Endodermal cell (in vitro differentiated cells): Measurements from ENCODE around the gene METTL27. TPM values are rescaled to one million over a fixed set of nuclear protein-coding genes. Genes with fewer than 3 reads are reported as not detected.
"Not testable (repeated sequence)": the region's sequence is repeated elsewhere in the genome, so short reads cannot be mapped to it uniquely, and the experiment has no call there.

ENCODE experiments used
- DNase-seq: peaks from one replicate; pipeline ENCODE4 v3.0.0-alpha.2; 2017
- H3K27ac ChIP-seq: 2 replicates; pipeline ENCODE4 v1.5.1; 2013; ENCODE audit warnings: mild to moderate bottlenecking, low read depth, low read length, moderate library complexity
- H3K27me3 ChIP-seq: 2 replicates; pipeline ENCODE4 v1.6.1; 2013; ENCODE audit warnings: mild to moderate bottlenecking, low read length, moderate library complexity; ENCODE audit not compliant: insufficient read depth, control insufficient read depth, poor library complexity, severe bottlenecking
- H3K36me3 ChIP-seq: 2 replicates; pipeline ENCODE4 v1.7.0; 2013; ENCODE audit warnings: mild to moderate bottlenecking, low read length, moderate library complexity; ENCODE audit not compliant: control insufficient read depth, insufficient read depth
- H3K4me1 ChIP-seq: one replicate; pipeline ENCODE4 v1.7.0; 2013; ENCODE audit warnings: low read length; ENCODE audit not compliant: control insufficient read depth, insufficient read depth
- H3K4me3 ChIP-seq: 2 replicates; pipeline ENCODE4 v1.5.1; 2013; ENCODE audit warnings: mild to moderate bottlenecking, low read length, moderate library complexity
- H3K9ac ChIP-seq: 2 replicates; pipeline ENCODE4 v1.6.1; 2013; ENCODE audit warnings: mild to moderate bottlenecking, low read length, moderate library complexity; ENCODE audit not compliant: poor library complexity, severe bottlenecking; ENCODE audit errors: extremely low read depth
- H3K9me3 ChIP-seq: 2 replicates; pipeline ENCODE4 v1.6.1; 2013; ENCODE audit warnings: mild to moderate bottlenecking, low read length, moderate library complexity; ENCODE audit not compliant: control insufficient read depth
- H3K27ac Mint-ChIP-seq: 2 replicates; pipeline ENCODE4 v1.8.0; 2020; ENCODE audit warnings: mixed read lengths
- H3K27me3 Mint-ChIP-seq: 2 replicates; pipeline ENCODE4 v1.8.0; 2021; ENCODE audit warnings: mild to moderate bottlenecking, mixed read lengths; ENCODE audit not compliant: insufficient read depth
- H3K36me3 Mint-ChIP-seq: 2 replicates; pipeline ENCODE4 v1.8.0; 2020; ENCODE audit warnings: low read depth, mixed read lengths
- H3K4me1 Mint-ChIP-seq: 2 replicates; pipeline ENCODE4 v1.8.0; 2020; ENCODE audit warnings: mixed read lengths
- H3K4me3 Mint-ChIP-seq: 2 replicates; pipeline ENCODE4 v1.8.0; 2020; ENCODE audit warnings: mild to moderate bottlenecking, moderate library complexity, mixed read lengths
- H3K9me3 Mint-ChIP-seq: 2 replicates; pipeline ENCODE4 v1.8.0; 2020; ENCODE audit warnings: mild to moderate bottlenecking, mixed read lengths
- WGBS, 2 experiments: methylation state at CpG; one replicate each; pipeline versions ENCODE4 v1.1.5 to v1.1.7; 2013; ENCODE audit warnings: missing lambda C conversion rate in 2 of 2, mixed read lengths in 1 of 2; ENCODE audit not compliant: insufficient coverage in 1 of 2, insufficient read length in 1 of 2; 5-methylcytosine and 5-hydroxymethylcytosine counted together
- total RNA-seq, 2 donors: library from RNA; stranded (reverse); fragmentation: NEBNext Ultra II Directional in 1 of 2; extraction: Animal tissue kit (Norgen Biotek cat#: 25700) in 1 of 2; gene quantifications; 2 replicates in 1 of 2; 3 replicates in 1 of 2; pipeline ENCODE4 v1.2.1, GENCODE V29; 2021
- TF ChIP-seq, protein P1 (sequence below): fragments of 200-600 bp; sonication (generic); conservative IDR thresholded peaks from 2 replicates; pipeline ENCODE4 v1.5.0; 2021; ENCODE audit warnings: antibody characterized with exemption, mild to moderate bottlenecking

Gene METTL27
- total RNA-seq, 2 donors from 2014 or later = 20.9 to 22.2 TPM

DNA sequence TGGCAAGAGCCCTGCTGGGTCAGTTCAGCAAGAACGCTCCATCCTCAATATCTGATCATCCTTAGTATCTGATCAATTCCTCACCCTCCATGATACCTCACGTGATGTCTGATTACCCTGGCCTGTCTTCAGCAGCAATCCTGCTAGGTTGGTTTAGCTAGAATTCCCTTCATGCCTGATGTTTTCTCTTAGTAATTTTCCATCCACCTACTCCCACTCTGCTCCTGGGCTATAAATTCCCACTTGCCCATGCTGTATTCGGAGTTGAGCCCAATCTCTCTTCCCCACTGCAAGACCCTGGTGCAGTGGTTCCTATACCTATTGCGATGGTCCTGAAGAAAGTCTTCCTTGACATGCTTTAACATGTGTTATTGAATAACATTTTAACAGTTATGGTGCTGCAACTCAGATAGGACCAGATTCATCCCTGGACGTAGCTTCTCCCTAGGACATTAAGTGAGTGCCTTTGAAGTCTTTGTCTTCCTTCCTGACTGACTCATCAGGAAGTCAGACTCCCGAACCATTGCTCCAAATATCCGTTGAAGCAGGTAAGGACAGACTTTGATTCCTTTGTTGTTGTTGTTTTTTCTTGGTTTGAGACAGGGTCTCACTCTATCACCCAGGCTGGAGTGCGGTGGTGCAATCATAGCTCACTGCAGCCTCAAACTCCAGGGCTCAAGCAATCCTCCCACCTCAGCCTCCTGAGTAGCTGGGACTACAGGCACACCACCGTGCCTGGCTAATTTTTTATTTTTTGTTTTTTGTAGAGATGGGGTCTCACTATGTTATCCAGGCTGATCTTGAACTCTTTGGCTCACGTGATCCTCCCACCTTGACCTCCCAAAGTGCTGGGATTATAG, 42.8 kb downstream of the METTL27 start:
- no peaks in the 10 kb centered on the region for H3K27me3 ChIP-seq
- peaks cover 14% of the 10 kb centered on the region for H3K9me3 Mint-ChIP-seq
- H3K36me3 ChIP-seq = no peaks in the 10 kb centered on the region
- H3K4me1 Mint-ChIP-seq = peaks cover 8% of the 10 kb centered on the region
- H3K27ac Mint-ChIP-seq = no peak overlapping the region
- no peaks in the 10 kb centered on the region for H3K4me1 ChIP-seq
- no peaks in the 10 kb centered on the region for H3K36me3 Mint-ChIP-seq
- no peak overlapping the region for H3K27ac ChIP-seq
- WGBS, 2 experiments = 62 to 68% methylated on average over 8 to 10 of the region's 10 CpGs
- TF ChIP-seq, protein P1, sequence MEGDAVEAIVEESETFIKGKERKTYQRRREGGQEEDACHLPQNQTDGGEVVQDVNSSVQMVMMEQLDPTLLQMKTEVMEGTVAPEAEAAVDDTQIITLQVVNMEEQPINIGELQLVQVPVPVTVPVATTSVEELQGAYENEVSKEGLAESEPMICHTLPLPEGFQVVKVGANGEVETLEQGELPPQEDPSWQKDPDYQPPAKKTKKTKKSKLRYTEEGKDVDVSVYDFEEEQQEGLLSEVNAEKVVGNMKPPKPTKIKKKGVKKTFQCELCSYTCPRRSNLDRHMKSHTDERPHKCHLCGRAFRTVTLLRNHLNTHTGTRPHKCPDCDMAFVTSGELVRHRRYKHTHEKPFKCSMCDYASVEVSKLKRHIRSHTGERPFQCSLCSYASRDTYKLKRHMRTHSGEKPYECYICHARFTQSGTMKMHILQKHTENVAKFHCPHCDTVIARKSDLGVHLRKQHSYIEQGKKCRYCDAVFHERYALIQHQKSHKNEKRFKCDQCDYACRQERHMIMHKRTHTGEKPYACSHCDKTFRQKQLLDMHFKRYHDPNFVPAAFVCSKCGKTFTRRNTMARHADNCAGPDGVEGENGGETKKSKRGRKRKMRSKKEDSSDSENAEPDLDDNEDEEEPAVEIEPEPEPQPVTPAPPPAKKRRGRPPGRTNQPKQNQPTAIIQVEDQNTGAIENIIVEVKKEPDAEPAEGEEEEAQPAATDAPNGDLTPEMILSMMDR = no peak
- H3K9me3 ChIP-seq = no peaks in the 10 kb centered on the region
- H3K4me3 Mint-ChIP-seq = no peak overlapping the region
- H3K4me3 ChIP-seq = no peak overlapping the region
- peaks cover 2% of the 10 kb centered on the region for H3K27me3 Mint-ChIP-seq
- no peak for DNase-seq
- H3K9ac ChIP-seq = no peak overlapping the region

DNA sequence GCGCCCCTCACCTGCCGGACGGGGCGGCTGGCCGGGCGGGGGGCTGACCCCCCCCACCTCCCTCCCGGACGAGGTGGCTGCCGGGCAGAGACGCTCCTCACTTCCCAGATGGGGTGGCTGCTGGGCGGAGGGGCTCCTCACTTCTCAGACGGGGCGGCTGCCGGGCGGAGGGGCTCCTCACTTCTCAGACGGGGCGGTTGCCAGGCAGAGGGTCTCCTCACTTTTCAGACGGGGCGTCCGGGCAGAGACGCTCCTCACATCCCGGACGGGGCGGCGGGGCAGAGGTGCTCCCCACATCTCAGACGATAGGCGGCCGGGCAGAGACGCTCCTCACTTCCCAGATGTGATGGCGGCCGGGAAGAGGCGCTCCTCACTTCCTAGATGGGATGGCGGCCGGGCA, 45.1 kb downstream of the METTL27 start:
- peaks cover 14% of the 10 kb centered on the region for H3K9me3 Mint-ChIP-seq
- WGBS, 2 experiments = 96% methylated on average over 9 of the region's 34 CpGs; no CpG with 5 or more reads in 1 of the 2 experiments
- not testable (repeated sequence) for H3K4me1 ChIP-seq, H3K4me3 ChIP-seq, H3K27me3 ChIP-seq, DNase-seq, H3K27me3 Mint-ChIP-seq, H3K27ac ChIP-seq, H3K36me3 Mint-ChIP-seq, H3K27ac Mint-ChIP-seq, H3K9me3 ChIP-seq, H3K36me3 ChIP-seq, H3K9ac ChIP-seq, H3K4me3 Mint-ChIP-seq
- peaks cover 15% of the 10 kb centered on the region for H3K4me1 Mint-ChIP-seq

DNA sequence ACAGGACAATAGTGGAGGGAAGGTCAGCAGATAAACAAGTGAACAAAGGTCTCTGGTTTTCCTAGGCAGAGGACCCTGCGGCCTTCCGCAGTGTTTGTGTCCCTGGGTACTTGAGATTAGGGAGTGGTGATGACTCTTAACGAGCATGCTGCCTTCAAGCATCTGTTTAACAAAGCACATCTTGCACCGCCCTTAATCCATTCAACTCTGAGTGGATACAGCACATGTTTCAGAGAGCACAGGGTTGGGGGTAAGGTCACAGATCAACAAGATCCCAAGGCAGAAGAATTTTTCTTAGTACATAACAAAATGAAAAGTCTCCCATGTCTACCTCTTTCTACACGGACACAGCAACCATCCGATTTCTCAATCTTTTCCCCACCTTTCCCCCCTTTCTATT, 45.7 kb downstream of the METTL27 start:
- H3K9me3 ChIP-seq, DNase-seq, H3K27me3 Mint-ChIP-seq, H3K27ac Mint-ChIP-seq, H3K36me3 ChIP-seq, H3K27ac ChIP-seq, H3K4me1 ChIP-seq, H3K36me3 Mint-ChIP-seq, H3K9ac ChIP-seq, H3K4me3 ChIP-seq, H3K4me3 Mint-ChIP-seq: not testable (repeated sequence)
- H3K27me3 ChIP-seq = peaks cover 11% of the 10 kb centered on the region
- 80 to 83% methylated on average over 1 of the region's 6 CpGs for WGBS, 2 experiments
- Mint-ChIP-seq H3K4me1 (peaks cover 15% of the 10 kb centered on the region), H3K9me3 (peaks cover 14% of the 10 kb centered on the region)

DNA sequence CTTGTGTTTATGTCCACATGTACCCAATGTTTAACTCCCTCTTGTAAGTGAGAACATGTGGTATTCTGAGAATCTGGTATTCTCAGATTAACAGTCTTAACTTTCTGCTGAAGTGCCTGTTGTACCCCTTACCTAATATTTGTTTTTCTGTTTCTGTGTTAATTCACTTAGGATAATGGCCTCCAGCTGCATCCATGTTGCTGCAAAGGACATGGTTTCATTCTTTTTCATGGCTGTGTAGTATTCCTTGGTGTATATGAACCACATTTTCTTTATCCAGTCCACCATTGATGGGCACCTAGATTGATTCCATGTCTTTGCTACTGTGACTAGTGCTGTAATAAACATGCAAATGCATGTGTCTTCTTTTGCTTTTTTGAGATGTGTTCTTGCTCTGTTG, 47.1 kb downstream of the METTL27 start:
- H3K4me3 ChIP-seq, H3K27ac Mint-ChIP-seq, DNase-seq, H3K36me3 Mint-ChIP-seq, H3K27me3 Mint-ChIP-seq, H3K4me3 Mint-ChIP-seq, H3K9ac ChIP-seq, H3K9me3 ChIP-seq, H3K4me1 ChIP-seq, H3K36me3 ChIP-seq, H3K27ac ChIP-seq: not testable (repeated sequence)
- peaks cover 19% of the 10 kb centered on the region for H3K9me3 Mint-ChIP-seq
- peaks cover 15% of the 10 kb centered on the region for H3K4me1 Mint-ChIP-seq
- H3K27me3 ChIP-seq = peaks cover 11% of the 10 kb centered on the region

DNA sequence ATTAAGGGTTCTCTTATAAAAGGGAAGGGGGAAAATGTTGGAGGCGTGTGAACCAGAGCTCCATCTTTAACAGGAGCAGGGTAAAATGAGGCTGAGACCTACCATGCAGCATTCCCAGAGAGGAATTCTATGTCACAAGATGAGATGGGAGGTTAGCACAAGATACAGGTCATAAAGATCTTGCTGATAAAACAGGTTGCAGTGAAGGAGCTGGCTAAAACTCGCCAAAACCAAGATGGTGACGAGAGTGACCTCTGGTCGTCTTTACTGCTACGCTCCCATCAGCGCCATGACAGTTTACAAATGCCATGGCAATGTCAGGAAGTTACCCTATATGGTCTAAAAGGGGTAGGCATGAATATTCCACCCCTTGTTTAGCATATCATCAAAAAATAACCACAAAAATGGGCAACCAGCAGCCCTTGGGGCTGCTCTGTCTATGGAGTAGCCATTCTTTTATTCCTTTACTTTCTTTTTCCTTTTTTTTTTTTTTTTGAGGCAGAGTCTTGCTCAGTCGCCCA, 51.1 kb downstream of the METTL27 start:
- not testable (repeated sequence) for H3K9ac ChIP-seq, H3K4me3 ChIP-seq, DNase-seq, H3K4me3 Mint-ChIP-seq, H3K27me3 Mint-ChIP-seq, H3K4me1 ChIP-seq, H3K9me3 ChIP-seq, H3K36me3 ChIP-seq, H3K36me3 Mint-ChIP-seq, H3K4me1 Mint-ChIP-seq, H3K27ac ChIP-seq, H3K27ac Mint-ChIP-seq
- peaks cover 15% of the 10 kb centered on the region for H3K9me3 Mint-ChIP-seq
- WGBS, 2 experiments = 91 to 98% methylated on average over 4 to 7 of the region's 7 CpGs
- peaks cover 11% of the 10 kb centered on the region for H3K27me3 ChIP-seq
